ENCODE data around the gene PBX2. TPM values are rescaled to one million over a fixed set of nuclear protein-coding genes. Genes with fewer than 3 reads are reported as not detected.

Gene PBX2
- total and polyA plus RNA-seq, 10 of the 15 experiments (the other 5 are each of a cell fraction or from before 2014, with no cell fraction given), result 0.84 to 66.5 (median 20.6) TPM

- TF ChIP-seq SUZ12 (IDR thresholded peaks at IDR 0.05; ENCODE audit: unreplicated experiment) (no peak), RELB (IDR thresholded peaks at IDR 0.05; ENCODE audit: low read depth) (no peak), MYB (IDR thresholded peaks at IDR 0.05; ENCODE audit: borderline replicate concordance, low read depth, low read length) (no peak), TCF7 (IDR thresholded peaks at IDR 0.05; ENCODE audit: borderline replicate concordance) (no peak), STAT3 (IDR thresholded peaks at IDR 0.05; ENCODE audit: low read depth, low read length) (no peak), NFYB (IDR thresholded peaks at IDR 0.05; ENCODE audit: insufficient read depth, low read depth, low read length) (no peak), NFIC (IDR thresholded peaks at IDR 0.05; ENCODE audit: low read depth, low read length) (no peak), CEBPB (IDR thresholded peaks at IDR 0.05; ENCODE audit: borderline replicate concordance in 1 of 2, low read depth in 2 of 2, low read length in 2 of 2) (no peak), HDGF (IDR thresholded peaks at IDR 0.05) (no peak), MXI1 (IDR thresholded peaks at IDR 0.05; ENCODE audit: low read depth, low read length) (no peak), REST (IDR thresholded peaks at IDR 0.05; ENCODE audit: low read depth, low read length) (no peak)
- Histone ChIP-seq H3K4me1 (ENCODE audit: control insufficient read depth, insufficient read depth, low read length) (peaks cover 3% of the 10 kb centered on the region; the same call in 1 of the 2 replicates), H3K36me3 (ENCODE audit: control insufficient read depth in 2 of 2, insufficient read depth in 2 of 2, low read length in 1 of 2) (no peaks in the 10 kb centered on the region; a peak in 1 of 4 replicates), H2AFZ (ENCODE audit: control insufficient read depth, low read depth, low read length) (no peak within 1 kb of the TSS), H3K4me2 (ENCODE audit: control insufficient read depth, insufficient read depth) (no peak within 1 kb of the TSS), H3K27ac (ENCODE audit: control insufficient read depth, insufficient read depth) (no peak within 1 kb of the TSS), H3K4me3 (no peak within 1 kb of the TSS), H3K9ac (ENCODE audit: control insufficient read depth, insufficient read depth, low read length) (no peak within 1 kb of the TSS), H3K79me2 (ENCODE audit: control insufficient read depth, insufficient read depth, low read length) (no peaks in the 10 kb centered on the region), H4K20me1 (ENCODE audit: control insufficient read depth, insufficient read depth) (no peaks in the 10 kb centered on the region), H3K27me3 (replicated peaks in 1 of 2; ENCODE audit: control insufficient read depth in 2 of 2, insufficient read depth in 2 of 2, low read length in 1 of 2) (peaks cover 8 to 9% of the 10 kb centered on the region in 2 experiments), H3K9me3 (replicated peaks; ENCODE audit: control insufficient read depth, insufficient read depth, low read length) (no peaks in the 10 kb centered on the region; the same call in 2 of the 3 replicates)
- intact Hi-C loops (cut with micrococcal nuclease; ENCODE audit: unreplicated experiment) (loop anchor here (10.0 kb wide), 1 partner anchor 107 kb away; no protein-coding TSS in a partner anchor), in situ Hi-C loops (cut with MboI) (no loop called here)
- FAIRE-seq (no peak), DNase-seq (ENCODE audit: low read depth, low spot score) (no peak), ATAC-seq (no peak)
- RAD21 ChIA-PET (ENCODE audit: unreplicated experiment), result interaction anchor here (1.2 kb wide), 1 partner anchor 38 kb away, joined by 3 read pairs; the partner anchor contains the start of gene PBX2
- 20% methylated on average over 12 of the region's 24 CpGs for WGBS (ENCODE audit: insufficient coverage, insufficient replicate concordance, low lambda C conversion rate, missing lambda C conversion rate)
- POLR2A ChIA-PET, result interaction anchor here (0.6 to 1.1 kb wide), 3 partner anchors 21 to 1331 kb away, joined by 4 to 8 read pairs (median 8); partner anchors contain the start of gene ATF6B
- no TSS peak for BruUV-seq (replicated peaks)
- SMC1A ChIA-PET (ENCODE audit: uncharacterized antibody, unreplicated experiment), result no interaction called here
- CTCF ChIA-PET, result interaction anchor here (1.5 kb wide), 1 partner anchor 33 kb away, joined by 4 read pairs; no protein-coding TSS in a partner anchor
These were observed 37.9 kb downstream of the PBX2 start, which contains the start of gene PRRT1 for GRCh38 chr6:32151863-32152768. PRRT1 (minus strand) TSS chr6:32151939; CDS start chr6:32151827, 112 bp downstream.
